Adrenal gland (tissue), 12 donors: Measurements from ENCODE around the gene ILF2. TPM values are rescaled to one million over a fixed set of nuclear protein-coding genes. Genes with fewer than 3 reads are reported as not detected.
A peak's percentile ranks its signal among the peaks of the same experiment; 100 is the strongest.

Source experiments
- DNase-seq, 7 donors: peaks; one replicate each; pipeline ENCODE4 v3.0.0-alpha.2; 2019 to 2020
- H3K27ac ChIP-seq, 5 donors: fragments of 200-600 bp; sonication (generic) in 4 of 5; 1 replicate in 3 of 5; 2 replicates in 2 of 5; pipeline versions ENCODE4 v1.5.1 to v1.8.0; 2016 to 2020; ENCODE audit warnings: mild to moderate bottlenecking in 1 of 5
- H3K27me3 ChIP-seq: fragments of 200-600 bp; 2 replicates; pipeline ENCODE4 v1.8.0; 2021
- H3K36me3 ChIP-seq, 2 donors: fragments of 200-600 bp; replicated peaks in 1 of 2; 1 replicate in 1 of 2; 2 replicates in 1 of 2; pipeline versions ENCODE4 v1.5.1 to v1.8.0; 2018 to 2022
- H3K4me1 ChIP-seq, 2 donors: fragments of 200-600 bp; replicated peaks in 1 of 2; 1 replicate in 1 of 2; 2 replicates in 1 of 2; pipeline versions ENCODE4 v1.5.1 to v1.8.0; 2018 to 2021
- H3K4me3 ChIP-seq, 4 donors: fragments of 200-600 bp; sonication (generic) in 3 of 4; one replicate each; pipeline ENCODE4 v1.5.1; 2016 to 2018
- H3K9me3 ChIP-seq, 3 donors: fragments of 200-600 bp; sonication (generic) in 1 of 3; replicated peaks in 1 of 3; 1 replicate in 2 of 3; 2 replicates in 1 of 3; pipeline versions ENCODE4 v1.5.1 to v1.8.0; 2016 to 2021
- CTCF ChIP-seq, 6 experiments: fragments of 450-650 bp in 4 of 6; fragments of 200-600 bp in 2 of 6; sonication (generic) in 1 of 6; IDR thresholded peaks; 1 replicate in 5 of 6; 2 replicates in 1 of 6; pipeline versions ENCODE4 v1.5.1 to v1.8.0; 2016 to 2021; ENCODE audit warnings: antibody characterized with exemption in 6 of 6, mild to moderate bottlenecking in 2 of 6, moderate library complexity in 1 of 6
- POLR2A ChIP-seq, 2 donors: fragments of 450-650 bp; IDR thresholded peaks; one replicate each; pipeline ENCODE4 v1.6.1; 2017; ENCODE audit warnings: antibody characterized with exemption in 2 of 2, mild to moderate bottlenecking in 2 of 2, moderate library complexity in 1 of 2
- WGBS, 4 donors: extraction: QIAGEN DNeasy Blood & Tissue Kit in 2 of 4; methylation state at CpG; one replicate each; pipeline versions ENCODE4 v1.1.5 to v1.1.7; 2013 to 2017; 5-methylcytosine and 5-hydroxymethylcytosine counted together
- intact Hi-C, 2 donors: fragments of 100-400 bp; cut with DNase I; formaldehyde crosslinking; loops; one replicate each; pipeline versions ENCODE4 v1.14.1 to v1.15.0; 2022 to 2023
- polyA plus RNA-seq, 3 donors: library from polyadenylated mRNA; stranded (reverse); fragments of 200-250 nt in 2 of 3; fragments of 350-450 nt in 1 of 3; fragmentation: Illumina TruSeq in 1 of 3; extraction: RNeasy Lipid Tissue Mini Kit (QIAGEN cat#74804) in 1 of 3; gene quantifications; one replicate each; pipeline ENCODE4 v1.2.3, GENCODE V29; 2013 to 2014
- total RNA-seq, 9 donors: library from RNA; depleted of rRNA in 4 of 9; stranded (reverse); fragments of >200 nt in 4 of 9; fragments of 120-200 nt in 1 of 9; fragmentation: NEBNext Ultra II Directional in 1 of 9; extraction: Animal tissue kit (Norgen Biotek cat#: 25700) in 1 of 9; gene quantifications; one replicate each; pipeline versions ENCODE4 v1.1.0 to v1.2.4, GENCODE V29; 2013 to 2023
- donor health status: healthy with polysubstance abuse.
- donor health status: Bipolar disorder and iron deficiency.
- donor health status: DM: yes; HTN: yes; CAD: no.
- donor health status: DM: no; HTN: no; CAD: no.
- donor health status: DM: no; HTN: no; CAD: no.
- donor health status: DM: yes; HTN: yes; CAD: no.

The ILF2 gene
- total and polyA plus RNA-seq, 12 donors = 42.2 to 397 (median 105) TPM

GRCh38 chr1:153615406-153615805, 55.4 kb downstream of the ILF2 start:
- no peak for DNase-seq
- WGBS, 4 donors = 86 to 100% (median 93%) methylated on average over 1 to 2 of the region's 2 CpGs; no CpG with 5 or more reads in 1 of the 4 donors
- no peak overlapping the region for H3K27ac ChIP-seq

GRCh38 chr1:153614906-153615305, 55.9 kb downstream of the ILF2 start:
- no peak overlapping the region for H3K4me3 ChIP-seq
- H3K9me3 ChIP-seq = no peaks in the 10 kb centered on the region
- H3K27ac ChIP-seq = no peak overlapping the region
- WGBS, 4 donors = 94 to 100% (median 96%) methylated on average over 1 to 7 of the region's 7 CpGs
- H3K27me3 ChIP-seq = no peaks in the 10 kb centered on the region
- intact Hi-C loops = loop anchor here in 1 of 2 donors (5.0 kb wide), 1 partner anchor 43 kb away; no protein-coding TSS in a partner anchor
- peaks cover 0 to 16% of the 10 kb centered on the region in 2 donors for H3K4me1 ChIP-seq
- TF ChIP-seq CTCF (IDR thresholded peaks at IDR 0.05) (no peak), POLR2A (IDR thresholded peaks at IDR 0.05) (no peak)
- no peak for DNase-seq
- H3K36me3 ChIP-seq = peaks cover 0 to 4% of the 10 kb centered on the region in 2 donors

More at GRCh38 chr1:153615406-153615805, 55.4 kb downstream of the ILF2 start:
- H3K9me3 ChIP-seq = no peaks in the 10 kb centered on the region
- no peak overlapping the region for H3K4me3 ChIP-seq
- H3K4me1 ChIP-seq = peaks cover 0 to 11% of the 10 kb centered on the region in 2 donors
- H3K36me3 ChIP-seq = peaks cover 0 to 4% of the 10 kb centered on the region in 2 donors
- TF ChIP-seq POLR2A (IDR thresholded peaks at IDR 0.05) = no peak
- TF ChIP-seq CTCF (IDR thresholded peaks at IDR 0.05) = no peak
- H3K27me3 ChIP-seq = no peaks in the 10 kb centered on the region
- intact Hi-C loops = loop anchor here in 1 of 2 donors (5.0 kb wide), 1 partner anchor 43 kb away; no protein-coding TSS in a partner anchor

- peaks cover 0 to 22% of the 10 kb centered on the region in 2 donors for H3K4me1 ChIP-seq
- TF ChIP-seq CTCF (IDR thresholded peaks at IDR 0.05) = no peak
- TF ChIP-seq POLR2A (IDR thresholded peaks at IDR 0.05) = no peak
Measured at GRCh38 chr1:153614189-153614900, 56.4 kb downstream of the ILF2 start.

GRCh38 chr1:153613406-153613805, 57.4 kb downstream of the ILF2 start:
- WGBS, 4 donors = 81 to 91% (median 85%) methylated on average over 4 to 5 of the region's 5 CpGs
- Histone ChIP-seq H3K36me3 (no peaks in the 10 kb centered on the region), H3K9me3 (no peaks in the 10 kb centered on the region), H3K27me3 (no peaks in the 10 kb centered on the region), H3K4me3 (no peak overlapping the region), H3K4me1 (peaks cover 0 to 27% of the 10 kb centered on the region in 2 donors), H3K27ac (peak overlapping the region in 3 of 5 donors; percentile 37 to 85 (median 78))
- intact Hi-C loops = no loop called here
- DNase-seq = no peak
- TF ChIP-seq CTCF (IDR thresholded peaks at IDR 0.05) (no peak), POLR2A (IDR thresholded peaks at IDR 0.05) (no peak)

More at GRCh38 chr1:153614189-153614900, 56.4 kb downstream of the ILF2 start:
- Histone ChIP-seq H3K27me3 (no peaks in the 10 kb centered on the region), H3K36me3 (peaks cover 0 to 3% of the 10 kb centered on the region in 2 donors), H3K9me3 (no peaks in the 10 kb centered on the region), H3K4me3 (no peak overlapping the region), H3K27ac (no peak overlapping the region)
- no peak for DNase-seq
- intact Hi-C loops = no loop called here
- 85 to 96% (median 89%) methylated on average over 2 of the region's 2 CpGs for WGBS, 4 donors
